ENCODE data around the gene CPED1.
"Not testable (repeated sequence)": the region's sequence is repeated elsewhere in the genome, so short reads cannot be mapped to it uniquely, and the experiment has no call there.

Gene CPED1

GRCh38 chr7:121072826-121073225 lies 84.3 kb downstream of the CPED1 start:
- Histone ChIP-seq H3K4me3 (no peak overlapping the region), H3K27me3 (ENCODE audit: low read depth) (peaks cover 4% of the 10 kb centered on the region; the same call in 1 of the 2 replicates), H3K9me3 (no peaks in the 10 kb centered on the region), H3K36me3 (replicated peaks) (no peaks in the 10 kb centered on the region), H3K4me1 (no peaks in the 10 kb centered on the region)
- in situ Hi-C loops (cut with MboI; ENCODE audit: low sequenced_read_pairs): no loop called here
- no peak for DNase-seq (ENCODE audit: low spot score in 2 of 2)

GRCh38 chr7:121073463-121074099 lies 85.1 kb downstream of the CPED1 start:
- Histone ChIP-seq H3K4me3 (no peak overlapping the region), H3K4me1 (no peaks in the 10 kb centered on the region), H3K9me3 (no peaks in the 10 kb centered on the region), H3K36me3 (replicated peaks) (no peaks in the 10 kb centered on the region), H3K27me3 (ENCODE audit: low read depth) (peaks cover 4% of the 10 kb centered on the region; the same call in 1 of the 2 replicates)
- in situ Hi-C loops (cut with MboI; ENCODE audit: low sequenced_read_pairs): no loop called here
- DNase-seq (ENCODE audit: low spot score in 2 of 2): no peak

GRCh38 chr7:121075424-121075841 lies 86.9 kb downstream of the CPED1 start:
- not testable (repeated sequence) for H3K27me3 ChIP-seq (ENCODE audit: low read depth); H3K4me3 ChIP-seq; DNase-seq (ENCODE audit: low spot score in 2 of 2); H3K4me1 ChIP-seq; H3K9me3 ChIP-seq; H3K36me3 ChIP-seq (replicated peaks)
- in situ Hi-C loops (cut with MboI; ENCODE audit: low sequenced_read_pairs): loop anchor here (25.0 kb wide), 2 partner anchors 88 to 288 kb away; partner anchors contain the start of gene CPED1

GRCh38 chr7:121075952-121076349 lies 87.4 kb downstream of the CPED1 start:
- Histone ChIP-seq H3K27me3 (ENCODE audit: low read depth) (peaks cover 11% of the 10 kb centered on the region; the same call in 1 of the 2 replicates), H3K4me1 (no peaks in the 10 kb centered on the region), H3K36me3 (replicated peaks) (no peaks in the 10 kb centered on the region), H3K4me3 (no peak overlapping the region), H3K9me3 (no peaks in the 10 kb centered on the region)
- in situ Hi-C loops (cut with MboI; ENCODE audit: low sequenced_read_pairs): loop anchor here (25.0 kb wide), 2 partner anchors 89 to 289 kb away; partner anchors contain the start of gene CPED1
- no peak for DNase-seq (ENCODE audit: low spot score in 2 of 2)

- Histone ChIP-seq H3K4me3 (no peak overlapping the region), H3K9me3 (no peaks in the 10 kb centered on the region), H3K36me3 (replicated peaks) (no peaks in the 10 kb centered on the region), H3K4me1 (no peaks in the 10 kb centered on the region), H3K27me3 (ENCODE audit: low read depth) (peaks cover 12% of the 10 kb centered on the region; the same call in 1 of the 2 replicates)
- DNase-seq (ENCODE audit: low spot score in 2 of 2): no peak
- in situ Hi-C loops (cut with MboI; ENCODE audit: low sequenced_read_pairs): loop anchor here (25.0 kb wide), 2 partner anchors 89 to 289 kb away; partner anchors contain the start of gene CPED1
Observed at GRCh38 chr7:121076350-121077164, 88.0 kb downstream of the CPED1 start.

GRCh38 chr7:121077165-121077630 lies 88.7 kb downstream of the CPED1 start:
- Histone ChIP-seq H3K4me3 (no peak overlapping the region), H3K27me3 (ENCODE audit: low read depth) (peaks cover 12% of the 10 kb centered on the region; the same call in 1 of the 2 replicates), H3K9me3 (no peaks in the 10 kb centered on the region), H3K4me1 (no peaks in the 10 kb centered on the region), H3K36me3 (replicated peaks) (no peaks in the 10 kb centered on the region)
- DNase-seq (ENCODE audit: low spot score in 2 of 2): no peak
- in situ Hi-C loops (cut with MboI; ENCODE audit: low sequenced_read_pairs): loop anchor here (25.0 kb wide), 2 partner anchors 90 to 290 kb away; partner anchors contain the start of gene CPED1

- peaks cover 12% of the 10 kb centered on the region; the same call in 1 of the 2 replicates for H3K27me3 ChIP-seq (ENCODE audit: low read depth)
- no peak overlapping the region for H3K4me3 ChIP-seq
- H3K9me3 ChIP-seq: no peaks in the 10 kb centered on the region
- in situ Hi-C loops (cut with MboI; ENCODE audit: low sequenced_read_pairs): loop anchor here (25.0 kb wide), 2 partner anchors 91 to 291 kb away; partner anchors contain the start of gene CPED1
- H3K36me3 ChIP-seq (replicated peaks): no peaks in the 10 kb centered on the region
- DNase-seq (ENCODE audit: low spot score in 2 of 2): no peak
- no peaks in the 10 kb centered on the region for H3K4me1 ChIP-seq
Observed at GRCh38 chr7:121078701-121079227, 90.3 kb downstream of the CPED1 start.

GRCh38 chr7:121079425-121080169 lies 91.1 kb downstream of the CPED1 start:
- DNase-seq (ENCODE audit: low spot score in 2 of 2): no peak
- peaks cover 12% of the 10 kb centered on the region; the same call in 1 of the 2 replicates for H3K27me3 ChIP-seq (ENCODE audit: low read depth)
- no peaks in the 10 kb centered on the region for H3K4me1 ChIP-seq
- H3K9me3 ChIP-seq: no peaks in the 10 kb centered on the region
- in situ Hi-C loops (cut with MboI; ENCODE audit: low sequenced_read_pairs): loop anchor here (25.0 kb wide), 2 partner anchors 92 to 292 kb away; partner anchors contain the start of gene CPED1
- H3K36me3 ChIP-seq (replicated peaks): no peaks in the 10 kb centered on the region
- H3K4me3 ChIP-seq: no peak overlapping the region

- DNase-seq (ENCODE audit: low spot score in 2 of 2): no peak
- peaks cover 12% of the 10 kb centered on the region; the same call in 1 of the 2 replicates for H3K27me3 ChIP-seq (ENCODE audit: low read depth)
- H3K9me3 ChIP-seq: no peaks in the 10 kb centered on the region
- H3K4me1 ChIP-seq: no peaks in the 10 kb centered on the region
- H3K4me3 ChIP-seq: no peak overlapping the region
- H3K36me3 ChIP-seq (replicated peaks): no peaks in the 10 kb centered on the region
- in situ Hi-C loops (cut with MboI; ENCODE audit: low sequenced_read_pairs): loop anchor here (25.0 kb wide), 2 partner anchors 93 to 293 kb away; partner anchors contain the start of gene CPED1
Observed at GRCh38 chr7:121080257-121080912, 91.9 kb downstream of the CPED1 start.

GRCh38 chr7:121080913-121081326 lies 92.4 kb downstream of the CPED1 start:
- Histone ChIP-seq H3K4me3 (no peak overlapping the region), H3K27me3 (ENCODE audit: low read depth) (peaks cover 14% of the 10 kb centered on the region; the same call in 1 of the 2 replicates), H3K9me3 (no peaks in the 10 kb centered on the region), H3K4me1 (no peaks in the 10 kb centered on the region), H3K36me3 (replicated peaks) (no peaks in the 10 kb centered on the region)
- DNase-seq (ENCODE audit: low spot score in 2 of 2): no peak
- in situ Hi-C loops (cut with MboI; ENCODE audit: low sequenced_read_pairs): loop anchor here (25.0 kb wide), 2 partner anchors 94 to 294 kb away; partner anchors contain the start of gene CPED1

GRCh38 chr7:121081327-121081936 lies 92.9 kb downstream of the CPED1 start:
- H3K36me3 ChIP-seq (replicated peaks): no peaks in the 10 kb centered on the region
- H3K4me1 ChIP-seq: no peaks in the 10 kb centered on the region
- H3K4me3 ChIP-seq: no peak overlapping the region
- peak in 1 of 2 experiments; percentile 67 for DNase-seq (ENCODE audit: low spot score in 2 of 2)
- in situ Hi-C loops (cut with MboI; ENCODE audit: low sequenced_read_pairs): loop anchor here (25.0 kb wide), 2 partner anchors 94 to 294 kb away; partner anchors contain the start of gene CPED1
- H3K9me3 ChIP-seq: no peaks in the 10 kb centered on the region
- peaks cover 11% of the 10 kb centered on the region; the same call in 1 of the 2 replicates for H3K27me3 ChIP-seq (ENCODE audit: low read depth)
